ENCODE data around the gene MPDZ.

MPDZ gene

GRCh38 chr9:13279284-13280141, at the start of gene MPDZ:
MPDZ (minus strand) TSS chr9:13279692; CDS start chr9:13250315, 29,377 bp downstream.
- in situ Hi-C loops (cut with MboI; ENCODE audit: low sequenced_read_pairs), result no loop called here

- in situ Hi-C loops (cut with MboI; ENCODE audit: low sequenced_read_pairs), result no loop called here
These were observed 45.5 kb upstream of the MPDZ start for GRCh38 chr9:13324988-13325387.

GRCh38 chr9:13322828-13323550, 43.5 kb upstream of the MPDZ start:
- in situ Hi-C loops (cut with MboI; ENCODE audit: low sequenced_read_pairs), result no loop called here

GRCh38 chr9:13318027-13318426, 38.5 kb upstream of the MPDZ start:
- in situ Hi-C loops (cut with MboI; ENCODE audit: low sequenced_read_pairs), result no loop called here

GRCh38 chr9:13296972-13297371, 17.5 kb upstream of the MPDZ start:
- in situ Hi-C loops (cut with MboI; ENCODE audit: low sequenced_read_pairs), result no loop called here

- in situ Hi-C loops (cut with MboI; ENCODE audit: low sequenced_read_pairs), result no loop called here
These were observed 16.1 kb upstream of the MPDZ start for GRCh38 chr9:13295556-13295955.

- in situ Hi-C loops (cut with MboI; ENCODE audit: low sequenced_read_pairs), result no loop called here
These were observed 13.3 kb upstream of the MPDZ start for GRCh38 chr9:13292782-13293181.

GRCh38 chr9:13292158-13292557, 12.7 kb upstream of the MPDZ start:
- in situ Hi-C loops (cut with MboI; ENCODE audit: low sequenced_read_pairs), result no loop called here

- in situ Hi-C loops (cut with MboI; ENCODE audit: low sequenced_read_pairs), result no loop called here
These were observed 12.2 kb upstream of the MPDZ start for GRCh38 chr9:13291718-13292117.

- in situ Hi-C loops (cut with MboI; ENCODE audit: low sequenced_read_pairs), result no loop called here
These were observed 4.5 kb upstream of the MPDZ start for GRCh38 chr9:13284011-13284410.

GRCh38 chr9:13282998-13283397, 3.5 kb upstream of the MPDZ start:
- in situ Hi-C loops (cut with MboI; ENCODE audit: low sequenced_read_pairs), result no loop called here

GRCh38 chr9:13281356-13282016, 2.0 kb upstream of the MPDZ start:
- in situ Hi-C loops (cut with MboI; ENCODE audit: low sequenced_read_pairs), result no loop called here

- in situ Hi-C loops (cut with MboI; ENCODE audit: low sequenced_read_pairs), result no loop called here
These were observed 885 bp downstream of the MPDZ start for GRCh38 chr9:13278368-13279246.

GRCh38 chr9:13278023-13278367, 1.5 kb downstream of the MPDZ start:
- in situ Hi-C loops (cut with MboI; ENCODE audit: low sequenced_read_pairs), result no loop called here

- in situ Hi-C loops (cut with MboI; ENCODE audit: low sequenced_read_pairs), result no loop called here
These were observed 4.4 kb downstream of the MPDZ start for GRCh38 chr9:13274886-13275641.

GRCh38 chr9:13270734-13271133, 8.8 kb downstream of the MPDZ start:
- in situ Hi-C loops (cut with MboI; ENCODE audit: low sequenced_read_pairs), result no loop called here

GRCh38 chr9:13269589-13270452, 9.7 kb downstream of the MPDZ start:
- in situ Hi-C loops (cut with MboI; ENCODE audit: low sequenced_read_pairs), result no loop called here

GRCh38 chr9:13268469-13268868, 11.0 kb downstream of the MPDZ start:
- in situ Hi-C loops (cut with MboI; ENCODE audit: low sequenced_read_pairs), result no loop called here

GRCh38 chr9:13267743-13268142, 11.7 kb downstream of the MPDZ start:
- in situ Hi-C loops (cut with MboI; ENCODE audit: low sequenced_read_pairs), result no loop called here
